C4-2B (cell line): ENCODE measurements around the gene ERC2.

ENCODE experiments used
- CTCF ChIP-seq: fragments of 450-650 bp; conservative IDR thresholded peaks from 2 replicates; pipeline ENCODE4 v1.5.1; 2017; ENCODE audit warnings: mild to moderate bottlenecking
- ZFX ChIP-seq: fragments of 450-650 bp; IDR thresholded peaks from 2 replicates; pipeline ENCODE4 v1.6.1; 2017

GRCh38 chr3:56456117-56456516, 12.2 kb downstream of the ERC2 start:
- TF ChIP-seq CTCF: no peak
- no peak for TF ChIP-seq ZFX
